Measurements from ENCODE around the gene TXNRD2. TPM values are rescaled to one million over a fixed set of nuclear protein-coding genes. Genes with fewer than 3 reads are reported as not detected.

Gene TXNRD2
- total RNA-seq, 1 experiment from 2014 or later = 22.9 TPM

GRCh38 chr22:19870153-19871022, 71.2 kb downstream of the TXNRD2 start:
- Histone ChIP-seq H3K4ac (ENCODE audit: low read depth, low read length) (no peak overlapping the region), H3K27me3 (ENCODE audit: insufficient read depth, low read length) (no peaks in the 10 kb centered on the region), H3K14ac (ENCODE audit: insufficient read depth, low read length) (no peak overlapping the region; the same call in 1 of the 2 replicates), H2BK20ac (ENCODE audit: low read depth, low read length, poor library complexity, severe bottlenecking) (no peak overlapping the region), H3K27ac (ENCODE audit: insufficient read length, low read depth, low read length) (no peak overlapping the region), H2AFZ (ENCODE audit: low read length) (no peak overlapping the region), H3K4me1 (ENCODE audit: insufficient read depth, low read length) (no peaks in the 10 kb centered on the region; the same call in 1 of the 2 replicates), H2AK5ac (ENCODE audit: insufficient read length, low read length) (no peak overlapping the region), H4K5ac (ENCODE audit: insufficient read length, low read depth, low read length) (no peak overlapping the region), H2BK15ac (ENCODE audit: low read depth, low read length) (no peak overlapping the region; the same call in 1 of the 2 replicates), H3K4me2 (ENCODE audit: insufficient read depth, insufficient read length, low read length) (no peak overlapping the region), H3T11ph (ENCODE audit: low read length) (no peak overlapping the region), H3K79me2 (ENCODE audit: insufficient read depth, low read length) (no peaks in the 10 kb centered on the region), H3K9me3 (ENCODE audit: control insufficient read depth, low read depth, low read length) (no peaks in the 10 kb centered on the region), H3K23me2 (ENCODE audit: insufficient read length, low read depth, low read length, poor library complexity, severe bottlenecking) (no peaks in the 10 kb centered on the region), H3K56ac (ENCODE audit: insufficient read length, low read depth, low read length) (no peak overlapping the region), H4K20me1 (ENCODE audit: control insufficient read depth, insufficient read depth, insufficient read length) (no peaks in the 10 kb centered on the region), H3K18ac (ENCODE audit: insufficient read length, low read depth, low read length) (no peak overlapping the region), H2BK120ac (ENCODE audit: low read depth, low read length, poor library complexity, severe bottlenecking) (no peak overlapping the region), H3K23ac (ENCODE audit: insufficient read length, low read depth, low read length) (no peak overlapping the region), H2BK5ac (ENCODE audit: insufficient read length, low read length) (no peak overlapping the region), H4K8ac (replicated peaks; ENCODE audit: insufficient read length, low read depth, low read length) (no peak overlapping the region), H4K91ac (ENCODE audit: insufficient read length, low read depth, low read length) (no peak overlapping the region), H2BK12ac (ENCODE audit: insufficient read length, low read depth, low read length) (no peak overlapping the region), H3K9ac (ENCODE audit: extremely low read depth, insufficient read length, low read length) (no peak overlapping the region), H3K79me1 (ENCODE audit: insufficient read depth, low read depth, low read length, poor library complexity, severe bottlenecking) (no peaks in the 10 kb centered on the region)
- no peak for TF ChIP-seq CTCF (conservative IDR thresholded peaks at IDR 0.05)
- Mint-ChIP-seq H3K36me3 (ENCODE audit: insufficient read depth in 1 of 3, low read depth in 3 of 3) (no peaks in the 10 kb centered on the region), H3K27ac (peak overlapping the region in 2 of 3 experiments; percentile 29 to 90; a peak in 3 of 7 replicates), H3K4me3 (no peak overlapping the region), H3K4me1 (peaks cover 17 to 22% of the 10 kb centered on the region in 2 experiments), H3K27me3 (ENCODE audit: low read depth) (no peaks in the 10 kb centered on the region), H3K9me3 (no peaks in the 10 kb centered on the region)
- no CpG with 5 or more reads among the region's 30 CpGs for WGBS (ENCODE audit: extremely low coverage, insufficient read length, low lambda C conversion rate)
- DNase-seq = peak; percentile 26
